ENCODE measurements around the gene PIK3CG.

The PIK3CG gene

GRCh38 chr7:106914018-106914607 is 49.0 kb downstream of the PIK3CG start:
- no peak overlapping the region for H3K4me3 ChIP-seq (ENCODE audit: low read depth, low read length, poor library complexity, severe bottlenecking)
- no peak overlapping the region for H3K27ac ChIP-seq (ENCODE audit: low read depth, low read length, poor library complexity, severe bottlenecking)
- H3K79me2 ChIP-seq (ENCODE audit: insufficient read depth, low read length): no peaks in the 10 kb centered on the region
- H3K9me3 ChIP-seq (ENCODE audit: low read length): no peaks in the 10 kb centered on the region
- no peaks in the 10 kb centered on the region for H4K20me1 ChIP-seq (ENCODE audit: insufficient read depth, low read length)
- no peaks in the 10 kb centered on the region for H3K27me3 ChIP-seq (ENCODE audit: insufficient read depth, low read length)
- no peaks in the 10 kb centered on the region for H3F3A ChIP-seq (ENCODE audit: insufficient read depth, low read length)
- TF ChIP-seq EZH2 (IDR thresholded peaks at IDR 0.05; ENCODE audit: borderline replicate concordance, low read length): no peak
- TF ChIP-seq, protein P1, sequence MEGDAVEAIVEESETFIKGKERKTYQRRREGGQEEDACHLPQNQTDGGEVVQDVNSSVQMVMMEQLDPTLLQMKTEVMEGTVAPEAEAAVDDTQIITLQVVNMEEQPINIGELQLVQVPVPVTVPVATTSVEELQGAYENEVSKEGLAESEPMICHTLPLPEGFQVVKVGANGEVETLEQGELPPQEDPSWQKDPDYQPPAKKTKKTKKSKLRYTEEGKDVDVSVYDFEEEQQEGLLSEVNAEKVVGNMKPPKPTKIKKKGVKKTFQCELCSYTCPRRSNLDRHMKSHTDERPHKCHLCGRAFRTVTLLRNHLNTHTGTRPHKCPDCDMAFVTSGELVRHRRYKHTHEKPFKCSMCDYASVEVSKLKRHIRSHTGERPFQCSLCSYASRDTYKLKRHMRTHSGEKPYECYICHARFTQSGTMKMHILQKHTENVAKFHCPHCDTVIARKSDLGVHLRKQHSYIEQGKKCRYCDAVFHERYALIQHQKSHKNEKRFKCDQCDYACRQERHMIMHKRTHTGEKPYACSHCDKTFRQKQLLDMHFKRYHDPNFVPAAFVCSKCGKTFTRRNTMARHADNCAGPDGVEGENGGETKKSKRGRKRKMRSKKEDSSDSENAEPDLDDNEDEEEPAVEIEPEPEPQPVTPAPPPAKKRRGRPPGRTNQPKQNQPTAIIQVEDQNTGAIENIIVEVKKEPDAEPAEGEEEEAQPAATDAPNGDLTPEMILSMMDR (IDR thresholded peaks at IDR 0.05; ENCODE audit: low read length): no peak
- H3K9me2 ChIP-seq (ENCODE audit: low read depth, low read length): no peaks in the 10 kb centered on the region
- no peaks in the 10 kb centered on the region for H3K36me3 ChIP-seq (ENCODE audit: insufficient read depth, low read length)
- no peak overlapping the region for H3K9ac ChIP-seq (ENCODE audit: low read length)
- H3K4me1 ChIP-seq (ENCODE audit: insufficient read depth, low read length, severe bottlenecking): no peaks in the 10 kb centered on the region
- no peak overlapping the region for H3K4me2 ChIP-seq (ENCODE audit: low read length)
- H2AFZ ChIP-seq (ENCODE audit: low read length): no peak overlapping the region

- H3K4me2 ChIP-seq (ENCODE audit: low read length): no peak overlapping the region
- no peaks in the 10 kb centered on the region for H3K27me3 ChIP-seq (ENCODE audit: insufficient read depth, low read length)
- H3K4me1 ChIP-seq (ENCODE audit: insufficient read depth, low read length, severe bottlenecking): no peaks in the 10 kb centered on the region
- no peaks in the 10 kb centered on the region for H3F3A ChIP-seq (ENCODE audit: insufficient read depth, low read length)
- TF ChIP-seq, protein P1 (IDR thresholded peaks at IDR 0.05; ENCODE audit: low read length): no peak
- no peak for TF ChIP-seq EZH2 (IDR thresholded peaks at IDR 0.05; ENCODE audit: borderline replicate concordance, low read length)
- no peak overlapping the region for H3K9ac ChIP-seq (ENCODE audit: low read length)
- H3K79me2 ChIP-seq (ENCODE audit: insufficient read depth, low read length): no peaks in the 10 kb centered on the region
- no peaks in the 10 kb centered on the region for H3K9me3 ChIP-seq (ENCODE audit: low read length)
- H3K4me3 ChIP-seq (ENCODE audit: low read depth, low read length, poor library complexity, severe bottlenecking): no peak overlapping the region
- no peaks in the 10 kb centered on the region for H3K36me3 ChIP-seq (ENCODE audit: insufficient read depth, low read length)
- no peaks in the 10 kb centered on the region for H4K20me1 ChIP-seq (ENCODE audit: insufficient read depth, low read length)
- no peak overlapping the region for H3K27ac ChIP-seq (ENCODE audit: low read depth, low read length, poor library complexity, severe bottlenecking)
- no peaks in the 10 kb centered on the region for H3K9me2 ChIP-seq (ENCODE audit: low read depth, low read length)
- no peak overlapping the region for H2AFZ ChIP-seq (ENCODE audit: low read length)
Measured at GRCh38 chr7:106915407-106915806, 50.3 kb downstream of the PIK3CG start.

DNA sequence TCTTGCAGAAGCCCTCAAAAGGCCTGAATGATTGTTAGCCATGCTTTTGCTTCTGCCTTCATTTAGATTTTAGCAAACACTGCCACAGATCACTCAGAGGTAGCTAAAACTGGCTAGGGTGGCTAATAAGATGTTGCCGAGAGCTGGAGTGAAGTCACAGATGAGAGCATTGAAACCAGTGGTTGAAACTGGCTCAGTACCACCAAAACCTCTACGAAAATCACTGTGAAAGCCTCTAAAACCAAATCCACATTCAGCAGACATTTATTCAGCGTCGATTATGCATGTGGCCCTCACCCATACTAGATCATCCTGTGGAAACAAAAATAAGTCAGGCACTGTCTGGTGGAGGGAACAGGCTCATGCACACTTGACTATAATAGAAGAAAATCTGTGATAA is 50.8 kb downstream of the PIK3CG start:
- no peaks in the 10 kb centered on the region for H3K27me3 ChIP-seq (ENCODE audit: insufficient read depth, low read length)
- no peak for TF ChIP-seq EZH2 (IDR thresholded peaks at IDR 0.05; ENCODE audit: borderline replicate concordance, low read length)
- TF ChIP-seq, protein P1 (IDR thresholded peaks at IDR 0.05; ENCODE audit: low read length): no peak
- no peaks in the 10 kb centered on the region for H3K9me2 ChIP-seq (ENCODE audit: low read depth, low read length)
- no peaks in the 10 kb centered on the region for H3K9me3 ChIP-seq (ENCODE audit: low read length)
- no peaks in the 10 kb centered on the region for H4K20me1 ChIP-seq (ENCODE audit: insufficient read depth, low read length)
- no peaks in the 10 kb centered on the region for H3K79me2 ChIP-seq (ENCODE audit: insufficient read depth, low read length)
- no peak overlapping the region for H3K27ac ChIP-seq (ENCODE audit: low read depth, low read length, poor library complexity, severe bottlenecking)
- H3K4me1 ChIP-seq (ENCODE audit: insufficient read depth, low read length, severe bottlenecking): no peaks in the 10 kb centered on the region
- H3K4me2 ChIP-seq (ENCODE audit: low read length): no peak overlapping the region
- no peaks in the 10 kb centered on the region for H3F3A ChIP-seq (ENCODE audit: insufficient read depth, low read length)
- H3K4me3 ChIP-seq (ENCODE audit: low read depth, low read length, poor library complexity, severe bottlenecking): no peak overlapping the region
- H3K36me3 ChIP-seq (ENCODE audit: insufficient read depth, low read length): no peaks in the 10 kb centered on the region
- H2AFZ ChIP-seq (ENCODE audit: low read length): no peak overlapping the region
- no peak overlapping the region for H3K9ac ChIP-seq (ENCODE audit: low read length)
